ENCODE data around the gene LRRC27.

- TF ChIP-seq CTCF (conservative IDR thresholded peaks at IDR 0.05 in 1 of 2, IDR thresholded peaks at IDR 0.05 in 1 of 2; ENCODE audit: low read depth in 1 of 2, low read length in 2 of 2) = no peak
- no peak for TF ChIP-seq EZH2 (IDR thresholded peaks at IDR 0.05; ENCODE audit: low read length, missing control alignments)
Observed at GRCh38 chr10:132310701-132311337, 21.2 kb upstream of the LRRC27 start.
